K562 (cell line): ENCODE measurements around the gene CHST8.

Experiments
- CREM ChIP-seq: IDR thresholded peaks from 2 replicates; pipeline ENCODE4 v1.6.1; 2014; ENCODE audit warnings: antibody characterized with exemption, low read depth
- CTCF ChIP-seq, 3 experiments: IDR thresholded peaks in 2 of 3; conservative IDR thresholded peaks in 1 of 3; 2 replicates each; pipeline ENCODE4 v1.5.1; 2011 to 2012; ENCODE audit warnings: low read length in 3 of 3, mild to moderate bottlenecking in 3 of 3, control low read depth in 2 of 3, improper control_type of control experiment in 1 of 3, inconsistent platforms in 1 of 3, low read depth in 1 of 3, mixed read lengths in 1 of 3, moderate library complexity in 1 of 3; ENCODE audit not compliant: insufficient read depth in 2 of 3
- U2AF2 ChIP-seq: fragments of 200-400 bp; formaldehyde crosslinking; optimal IDR thresholded peaks from 2 replicates; pipeline ENCODE3; 2017; ENCODE audit warnings: low read depth, mild to moderate bottlenecking, low read length
- ZNF217 ChIP-seq: sonication (generic); formaldehyde crosslinking; IDR thresholded peaks from 2 replicates; pipeline ENCODE4 v1.8.0; 2022; ENCODE audit warnings: mild to moderate bottlenecking, missing genetic modification reagents

GRCh38 chr19:33809960-33810359, 188.2 kb downstream of the CHST8 start:
- TF ChIP-seq U2AF2 (no peak), ZNF217 (CRISPR knock-in tag) (no peak), CREM (no peak), CTCF (IDR thresholded peaks at IDR 0.05 in 2 of 3, conservative IDR thresholded peaks at IDR 0.05 in 1 of 3; ENCODE audit: insufficient read depth in 2 of 3, low read depth in 1 of 3, low read length in 3 of 3) (no peak)
